T-helper 17 cell (primary cell): ENCODE measurements around the gene POU3F1. TPM values are rescaled to one million over a fixed set of nuclear protein-coding genes. Genes with fewer than 3 reads are reported as not detected.

ENCODE experiments used
- ATAC-seq: fragments of 150-1000 bp; cut with Tn5 transposase; 2 replicates; pipeline ENCODE4 v1.10.0; 2021; ENCODE audit warnings: mild to moderate bottlenecking, moderate library complexity
- DNase-seq, 3 donors: peaks; one replicate each; pipeline versions ENCODE4 v3.0.0 to v3.0.0-alpha.2; 2020 to 2021
- H3K9me3 ChIP-seq: one replicate; pipeline ENCODE4 v1.7.0; 2013; ENCODE audit warnings: low read length, mild to moderate bottlenecking; ENCODE audit not compliant: control insufficient read depth, poor library complexity, severe bottlenecking
- H3K27ac Mint-ChIP-seq: one replicate; pipeline ENCODE4 v1.8.0; 2022; ENCODE audit warnings: mild to moderate bottlenecking, moderate library complexity, mixed read lengths
- H3K27me3 Mint-ChIP-seq: one replicate; pipeline ENCODE4 v1.8.0; 2022; ENCODE audit warnings: mixed read lengths
- H3K36me3 Mint-ChIP-seq: one replicate; pipeline ENCODE4 v1.8.0; 2022; ENCODE audit warnings: low read depth, mixed read lengths
- H3K4me1 Mint-ChIP-seq: one replicate; pipeline ENCODE4 v1.8.0; 2022; ENCODE audit warnings: mild to moderate bottlenecking, mixed read lengths
- H3K4me3 Mint-ChIP-seq: one replicate; pipeline ENCODE4 v1.8.0; 2022; ENCODE audit warnings: mild to moderate bottlenecking, moderate library complexity, mixed read lengths
- total RNA-seq, 4 donors: library from RNA in 2 of 4; stranded (reverse) in 2 of 4; gene quantifications; one replicate each; pipeline ENCODE4 v1.2.3 and lab custom pipeline; 2022 to 2026

Gene POU3F1
- total RNA-seq, 2 donors from 2014 or later = 0.17 TPM; not detected in 1

GRCh38 chr1:37997256-37998088 is 49.1 kb downstream of the POU3F1 start:
- H3K36me3 Mint-ChIP-seq = peaks cover 4% of the 10 kb centered on the region
- peaks cover 17% of the 10 kb centered on the region for H3K4me1 Mint-ChIP-seq
- no peaks in the 10 kb centered on the region for H3K9me3 ChIP-seq
- DNase-seq (no peak), ATAC-seq (no peak)
- peak overlapping the region; percentile 31 for H3K4me3 Mint-ChIP-seq
- peaks cover 4% of the 10 kb centered on the region for H3K27me3 Mint-ChIP-seq
- peak overlapping the region; percentile 34 for H3K27ac Mint-ChIP-seq

- H3K36me3 Mint-ChIP-seq = peaks cover 4% of the 10 kb centered on the region
- no peaks in the 10 kb centered on the region for H3K9me3 ChIP-seq
- ATAC-seq (peak; percentile 63), DNase-seq (no peak)
- H3K27ac Mint-ChIP-seq = no peak overlapping the region
- H3K4me1 Mint-ChIP-seq = peaks cover 15% of the 10 kb centered on the region
- H3K4me3 Mint-ChIP-seq = peak overlapping the region; percentile 82
- H3K27me3 Mint-ChIP-seq = peaks cover 4% of the 10 kb centered on the region
Measured at GRCh38 chr1:37995751-37996345, 50.7 kb downstream of the POU3F1 start.

- Mint-ChIP-seq H3K4me3 (peak overlapping the region; percentile 82), H3K4me1 (peaks cover 18% of the 10 kb centered on the region), H3K27me3 (peaks cover 4% of the 10 kb centered on the region), H3K36me3 (peaks cover 5% of the 10 kb centered on the region), H3K27ac (no peak overlapping the region)
- DNase-seq (no peak), ATAC-seq (peak; percentile 9)
- no peaks in the 10 kb centered on the region for H3K9me3 ChIP-seq
Measured at GRCh38 chr1:37994886-37995566, 51.6 kb downstream of the POU3F1 start.

Other genes with a start within 250 kb of the POU3F1 start
- 10 to 100 TPM; 13.0 to 13.2 TPM for gene C1orf122, start 239.0 kb downstream of the POU3F1 start, total RNA-seq
- 10 to 100 TPM; 26.7 to 31.9 TPM for gene YRDC, start 238.6 kb downstream of the POU3F1 start, total RNA-seq
- 10 to 100 TPM; 25.5 to 26.6 TPM for gene MTF1, start 187.2 kb downstream of the POU3F1 start, total RNA-seq
- gene INPP5B, start 99.7 kb downstream of the POU3F1 start, total RNA-seq = 10 to 100 TPM; 16.7 to 24.5 TPM
- 10 to 100 TPM; 43.9 to 48.8 TPM for gene SF3A3, start 56.8 kb downstream of the POU3F1 start, total RNA-seq
- 1 to 10 TPM; 3.6 to 4.9 TPM for gene FHL3, start 41.3 kb downstream of the POU3F1 start, total RNA-seq
- gene UTP11, start 34.1 kb downstream of the POU3F1 start, total RNA-seq = 10 to 100 TPM in 1 of 2 donors, 1 to 10 TPM in 1; 8.7 to 12.3 TPM